GM18951 (cell line): ENCODE results near the gene ELK3.

Experiments
- POLR2A ChIP-seq: IDR thresholded peaks from 4 replicates; pipeline ENCODE4 v1.6.1; 2011; ENCODE audit warnings: mild to moderate bottlenecking; ENCODE audit not compliant: insufficient read length, insufficient read depth; ENCODE audit errors: extremely low read depth
- in situ Hi-C: fragments of 300-500 bp; cut with MboI; formaldehyde crosslinking; loops from one replicate; pipeline ENCODE4 v1.12.0; 2022; ENCODE audit warnings: low sequenced_read_pairs, mixed read lengths, inconsistent platforms; ENCODE audit not compliant: unreplicated experiment

The ELK3 gene

DNA sequence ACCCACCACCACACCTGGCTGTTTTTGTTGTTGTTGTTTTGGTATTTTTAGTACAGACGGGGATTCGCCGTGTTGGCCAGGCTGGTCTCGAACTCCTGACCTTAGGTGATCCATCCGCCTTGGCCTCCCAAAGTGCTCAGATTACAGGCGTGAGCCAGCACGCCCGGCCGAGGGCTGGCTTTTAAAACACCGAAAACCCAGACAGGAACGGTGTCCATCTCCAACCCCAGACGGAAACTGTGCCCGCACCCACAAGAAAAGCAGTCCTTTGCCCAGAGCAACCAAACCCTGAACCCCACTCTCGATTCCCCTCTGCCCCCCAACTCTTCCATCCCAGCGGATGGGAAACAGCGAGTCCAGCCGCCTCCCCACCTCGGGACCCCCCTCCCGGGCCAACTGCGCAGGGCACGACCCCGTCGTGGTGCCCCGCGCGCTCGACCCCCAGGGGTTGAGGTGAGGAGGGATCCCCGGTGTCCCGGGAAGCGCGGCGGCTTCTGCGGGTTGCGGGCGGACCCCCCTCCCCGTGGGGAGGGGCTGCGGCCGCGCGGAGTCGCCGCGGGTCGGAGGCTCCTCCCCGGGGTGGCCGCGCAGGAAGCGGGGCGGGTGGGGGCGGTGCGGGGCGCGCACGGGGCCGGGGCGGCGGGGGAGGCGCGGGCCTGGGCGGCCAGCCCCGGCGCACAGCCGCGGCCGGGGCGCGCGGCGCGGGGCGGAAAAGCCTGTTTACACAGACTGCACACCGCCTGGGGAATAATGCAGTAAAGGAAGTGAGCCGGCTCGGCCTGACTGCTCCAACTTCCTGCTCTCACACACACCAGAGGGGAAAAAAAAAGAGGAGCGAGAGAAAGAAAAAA is at the start of gene ELK3:
Gene ELK3, plus strand, starts transcription at position 651 of the 851 bp plus-strand sequence.
- in situ Hi-C loops: no loop called here
- peak; percentile 35 for TF ChIP-seq POLR2A

DNA sequence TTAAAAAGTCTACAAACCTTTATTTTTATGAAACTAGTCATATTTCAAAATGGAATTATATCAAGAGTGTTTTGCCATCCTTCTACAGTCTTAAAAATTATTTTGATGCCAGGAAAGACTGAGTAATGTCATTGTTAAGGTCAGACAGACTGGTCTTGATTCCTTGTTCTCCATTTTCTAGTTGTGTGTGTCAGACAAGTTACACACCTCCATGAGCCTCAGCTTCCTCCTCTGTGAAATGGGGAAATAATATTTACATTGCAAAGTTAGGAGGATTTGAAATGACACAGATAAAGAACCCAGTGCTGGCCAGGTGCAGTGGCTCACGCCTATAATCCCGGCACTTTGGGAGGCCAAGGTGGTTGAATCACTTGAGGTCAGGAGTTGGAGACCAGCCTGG is 47.4 kb upstream of the ELK3 start:
- in situ Hi-C loops: no loop called here
- no peak for TF ChIP-seq POLR2A

DNA sequence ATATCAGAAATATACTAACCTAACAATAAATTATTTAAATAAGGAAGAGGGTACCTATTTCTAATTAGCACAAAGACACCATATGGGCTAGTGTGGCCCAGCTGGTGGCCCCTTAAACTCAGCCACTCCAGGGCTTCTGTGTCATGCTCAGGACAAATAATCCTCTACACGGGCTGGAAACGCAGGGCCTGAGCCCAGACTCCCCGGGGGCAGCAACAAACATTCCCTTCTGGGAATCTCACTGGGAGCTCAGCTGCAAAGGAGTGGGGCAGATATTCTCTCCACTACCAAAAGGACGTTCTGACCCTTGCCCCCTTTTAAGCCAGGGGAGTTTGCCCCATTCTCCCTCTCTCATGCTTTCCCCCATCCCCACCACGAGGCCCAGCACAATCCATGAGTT is 43.7 kb upstream of the ELK3 start:
- in situ Hi-C loops: no loop called here
- TF ChIP-seq POLR2A: no peak

DNA sequence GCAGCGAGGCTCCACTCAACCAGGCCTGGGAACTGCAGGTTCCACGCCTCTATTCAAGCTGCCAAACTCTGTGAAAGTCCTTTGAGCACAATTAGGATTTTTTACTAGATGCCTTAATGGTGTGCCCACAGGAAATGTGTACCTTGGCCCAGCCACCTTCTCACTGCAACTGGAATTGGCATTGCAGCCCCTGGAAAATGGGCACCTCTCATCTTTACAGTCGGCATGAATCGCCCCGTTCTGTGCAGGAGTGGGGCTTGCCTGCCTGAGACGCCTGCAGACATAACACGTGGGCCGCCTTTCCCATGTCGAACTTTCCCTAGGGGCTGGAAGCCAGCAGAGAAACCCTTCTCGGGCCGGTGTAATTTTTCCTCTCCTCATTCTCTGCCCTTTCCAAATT is 42.0 kb upstream of the ELK3 start:
- in situ Hi-C loops: no loop called here
- TF ChIP-seq POLR2A: no peak

- TF ChIP-seq POLR2A: no peak
- in situ Hi-C loops: no loop called here
These were observed 40.9 kb upstream of the ELK3 start for GRCh38 chr12:96153131-96153725.

- in situ Hi-C loops: no loop called here
These were observed 39.0 kb upstream of the ELK3 start for GRCh38 chr12:96155181-96155580.

DNA sequence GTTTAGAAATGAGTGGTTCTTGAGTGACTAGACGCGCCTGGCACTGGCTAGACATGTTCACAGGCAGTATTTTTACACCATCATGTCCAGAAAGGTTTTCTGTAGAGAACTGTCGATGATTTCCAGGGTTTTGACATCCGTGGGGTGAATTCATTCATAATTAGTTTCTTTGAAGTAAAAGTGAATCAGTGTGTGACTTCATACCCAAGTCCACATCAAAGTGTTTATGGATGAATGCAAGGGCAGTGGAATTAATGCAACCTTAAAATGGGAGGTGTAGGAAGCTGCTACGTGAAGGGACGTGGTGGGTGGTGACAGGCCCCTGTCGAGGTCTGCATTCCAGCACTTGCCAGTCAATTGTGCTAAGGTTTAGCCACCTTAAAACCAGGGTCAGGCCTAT is 38.4 kb upstream of the ELK3 start:
- TF ChIP-seq POLR2A: no peak
- in situ Hi-C loops: no loop called here

More at GRCh38 chr12:96155181-96155580, 39.0 kb upstream of the ELK3 start:
- TF ChIP-seq POLR2A: no peak

DNA sequence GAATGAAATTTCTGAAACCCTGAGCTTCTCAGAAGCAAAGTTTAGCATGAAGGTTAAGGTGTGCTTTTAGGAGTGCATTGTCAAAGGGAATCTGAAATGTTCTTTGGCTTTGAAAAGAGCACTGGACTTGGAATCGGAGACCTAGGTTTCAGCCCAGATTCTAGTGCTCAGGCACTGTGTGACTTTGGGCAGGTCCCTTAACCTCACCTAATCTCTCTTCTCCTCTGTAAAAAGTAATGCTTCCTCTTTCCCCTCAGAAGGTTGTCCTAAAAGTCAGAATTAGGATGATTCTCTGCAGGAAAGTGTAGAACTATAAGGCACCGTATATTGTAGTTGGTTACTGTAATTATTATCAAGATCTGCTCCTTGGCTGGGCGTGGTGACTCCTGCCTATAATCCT is 38.0 kb upstream of the ELK3 start:
- TF ChIP-seq POLR2A: no peak
- in situ Hi-C loops: no loop called here

- in situ Hi-C loops: no loop called here
- no peak for TF ChIP-seq POLR2A
These were observed 36.7 kb upstream of the ELK3 start for GRCh38 chr12:96157427-96157826.

GRCh38 chr12:96164951-96165811 is 29.0 kb upstream of the ELK3 start:
- in situ Hi-C loops: no loop called here
- TF ChIP-seq POLR2A: no peak

GRCh38 chr12:96166765-96167164 is 27.4 kb upstream of the ELK3 start:
- no peak for TF ChIP-seq POLR2A
- in situ Hi-C loops: no loop called here

DNA sequence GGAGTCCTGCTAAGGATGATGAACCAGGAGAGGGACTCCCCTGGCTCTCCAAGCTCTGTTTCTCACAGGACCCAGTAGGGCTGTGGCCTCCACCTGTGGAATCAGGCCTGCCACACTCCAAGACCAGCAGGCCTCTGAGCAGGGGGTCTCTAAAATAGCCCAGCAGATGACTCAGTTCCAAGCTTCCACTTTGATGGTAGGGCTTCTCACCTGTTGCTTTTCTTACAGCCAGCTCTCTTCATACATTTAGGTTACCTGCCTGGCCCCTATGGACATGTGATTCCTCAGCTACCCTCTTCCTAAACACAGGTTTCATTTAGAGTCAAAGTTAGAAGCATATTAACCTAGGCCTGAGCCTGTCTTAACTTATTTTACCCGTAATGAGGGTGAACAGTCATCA is 26.7 kb upstream of the ELK3 start:
- in situ Hi-C loops: no loop called here
- no peak for TF ChIP-seq POLR2A

DNA sequence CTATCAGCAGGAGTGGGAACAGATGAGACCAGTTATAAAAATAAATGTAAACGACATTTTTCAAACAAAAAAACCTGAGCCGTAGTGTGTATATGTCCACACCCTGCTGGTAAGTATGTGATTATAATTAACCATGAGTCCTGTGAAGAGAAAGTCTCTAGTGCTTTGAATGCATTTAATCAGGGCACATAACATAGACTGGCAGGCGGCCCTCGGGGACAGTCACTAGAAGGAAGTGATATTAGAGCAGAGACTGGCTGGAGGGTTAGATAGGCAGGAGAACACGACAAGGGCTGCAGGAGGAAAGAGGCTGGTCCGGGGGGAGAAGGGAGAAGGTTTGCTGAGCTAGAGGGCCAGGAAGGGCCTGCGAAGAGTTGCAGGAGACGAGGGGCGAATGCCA is 23.8 kb upstream of the ELK3 start:
- TF ChIP-seq POLR2A: no peak
- in situ Hi-C loops: no loop called here
